ENCODE data around the gene NOP14.
"Not testable (repeated sequence)": the region's sequence is repeated elsewhere in the genome, so short reads cannot be mapped to it uniquely, and the experiment has no call there.

Gene NOP14

DNA sequence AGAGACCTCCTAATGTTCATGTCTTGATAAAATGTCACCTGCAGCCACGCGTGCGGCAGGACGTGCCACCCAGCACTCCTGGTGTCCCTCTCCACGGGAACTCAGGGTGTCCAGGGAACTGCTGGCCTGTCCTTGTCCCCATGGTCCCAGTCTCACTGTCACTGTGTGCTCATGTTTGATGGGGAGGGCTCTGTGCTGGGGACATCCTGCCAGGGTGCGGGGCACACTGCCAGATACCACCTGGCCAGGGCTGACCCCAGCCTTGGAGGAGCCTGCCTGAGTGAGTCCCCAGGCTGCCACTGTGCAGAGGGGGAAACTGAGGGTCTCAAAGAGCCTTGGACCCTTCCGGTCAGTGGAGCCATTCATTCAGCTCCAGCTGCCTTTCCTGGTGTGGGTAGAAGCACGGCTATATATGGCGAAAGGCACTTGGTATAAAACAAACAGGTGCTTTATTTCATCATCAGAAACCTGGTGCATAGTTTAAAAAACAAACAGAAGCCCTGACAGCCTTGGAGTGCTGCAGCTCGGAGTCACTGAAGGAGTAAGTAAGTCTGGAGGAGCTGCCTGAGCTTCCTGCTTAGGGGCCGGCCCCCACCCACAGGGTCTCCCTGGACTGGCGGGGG is 33.0 kb downstream of the NOP14 start:
- no peak for DNase-seq

DNA sequence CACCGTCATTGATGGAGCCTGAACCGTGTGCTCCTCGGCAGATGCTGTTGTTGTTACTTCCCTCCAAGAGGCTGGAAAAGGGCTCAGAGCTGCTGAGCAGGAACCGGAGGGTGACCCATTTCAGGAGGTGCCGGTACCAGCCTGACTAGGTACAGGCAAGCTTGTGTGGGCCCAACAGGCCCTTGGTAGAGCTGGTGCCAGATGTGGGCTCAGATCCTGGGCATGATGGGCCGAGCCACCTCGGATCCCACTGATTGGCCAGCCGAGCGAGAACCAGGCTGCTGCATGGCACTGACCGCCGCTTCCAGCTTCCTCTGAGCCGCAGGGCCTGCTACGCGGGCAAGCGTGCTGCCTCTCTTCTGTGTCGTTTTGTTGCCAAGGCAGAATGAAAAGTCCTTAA is 33.7 kb downstream of the NOP14 start:
- no peak for DNase-seq

DNA sequence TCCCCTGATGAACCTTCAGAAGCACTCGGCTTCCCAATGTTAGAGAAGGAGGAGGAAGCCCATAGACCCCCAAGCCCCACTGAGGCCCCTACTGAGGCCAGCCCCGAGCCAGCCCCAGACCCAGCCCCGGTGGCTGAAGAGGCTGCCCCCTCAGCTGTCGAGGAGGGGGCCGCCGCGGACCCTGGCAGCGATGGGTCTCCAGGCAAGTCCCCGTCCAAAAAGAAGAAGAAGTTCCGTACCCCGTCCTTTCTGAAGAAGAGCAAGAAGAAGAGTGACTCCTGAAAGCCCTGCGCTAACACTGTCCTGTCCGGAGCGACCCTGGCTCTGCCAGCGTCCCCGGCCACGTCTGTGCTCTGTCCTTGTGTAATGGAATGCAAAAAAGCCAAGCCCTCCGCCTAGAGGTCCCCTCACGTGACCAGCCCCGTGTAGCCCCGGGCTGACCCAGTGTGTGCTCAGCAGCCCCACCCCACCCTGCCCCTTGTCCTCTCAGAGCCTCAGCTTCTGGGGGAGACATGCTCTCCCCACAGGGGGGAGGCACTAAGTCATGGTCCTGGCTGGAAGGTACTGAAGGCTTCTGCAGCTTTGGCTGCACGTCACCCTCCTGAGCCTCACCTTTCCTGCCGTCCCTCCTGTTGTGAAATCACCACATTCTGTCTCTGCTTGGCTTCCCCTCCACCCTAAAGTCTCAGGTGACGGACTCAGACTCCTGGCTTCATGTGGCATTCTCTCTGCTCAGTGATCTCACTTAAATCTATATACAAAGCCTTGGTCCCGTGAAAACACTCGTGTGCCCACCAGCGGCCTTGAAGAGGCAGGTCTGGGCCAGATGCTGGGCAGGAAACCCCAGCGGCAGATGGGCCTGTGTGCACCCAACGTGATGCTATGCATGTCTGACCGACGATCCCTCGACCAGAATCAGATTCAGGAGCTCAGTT is 34.7 kb downstream of the NOP14 start:
- no peak for DNase-seq

DNA sequence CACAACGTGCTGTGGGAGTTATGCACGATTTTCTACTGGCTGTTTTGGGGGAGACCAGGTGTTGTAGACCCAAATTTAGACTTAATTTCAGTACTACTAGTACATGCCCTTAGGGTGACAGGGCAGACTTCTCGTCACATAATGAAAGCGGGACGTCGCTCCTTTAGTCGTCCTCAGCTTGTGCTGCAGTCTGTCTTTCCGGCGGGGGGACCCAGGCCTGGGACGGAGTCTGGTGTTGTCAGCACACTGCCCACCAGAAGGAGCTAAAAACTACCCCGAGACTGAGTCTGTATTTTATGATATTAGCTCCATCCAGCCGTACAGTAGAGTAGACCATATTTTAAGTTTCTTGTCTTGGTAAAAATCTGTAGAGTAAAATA is 35.5 kb downstream of the NOP14 start:
- no peak for DNase-seq

DNA sequence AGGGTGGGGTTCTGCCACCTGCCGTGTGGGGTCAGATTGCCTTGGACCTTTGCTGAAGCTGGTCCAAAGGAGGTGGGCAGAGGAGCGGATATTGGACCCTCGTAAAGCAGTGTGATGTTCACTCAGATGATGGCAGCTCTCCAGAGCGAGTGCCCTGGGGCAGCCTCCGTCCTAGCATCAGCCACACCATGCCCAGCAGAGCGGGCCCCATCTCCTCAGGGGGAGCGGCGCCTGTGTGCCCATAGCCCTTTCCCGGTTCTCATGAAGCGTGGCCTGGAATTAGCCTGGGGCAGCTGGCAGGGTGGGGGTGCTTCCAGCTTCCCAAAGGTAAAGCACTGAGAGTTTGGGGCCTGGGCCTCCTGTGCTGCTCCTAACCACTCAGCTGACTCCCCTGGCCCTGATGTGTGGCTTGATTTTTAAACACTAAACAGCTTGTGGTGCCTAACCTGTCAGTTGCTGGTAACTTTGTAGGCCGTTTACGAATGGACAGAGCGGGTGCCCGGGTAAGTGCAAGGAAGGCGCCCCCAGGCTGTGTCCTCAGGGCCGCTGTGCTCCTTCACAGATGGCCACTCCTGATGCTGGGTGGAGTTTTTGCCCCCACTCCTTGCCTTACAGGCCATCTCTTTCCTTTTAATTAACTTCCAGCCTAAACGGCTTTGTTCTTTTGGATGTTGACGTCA is 36.0 kb downstream of the NOP14 start:
- DNase-seq = no peak

DNA sequence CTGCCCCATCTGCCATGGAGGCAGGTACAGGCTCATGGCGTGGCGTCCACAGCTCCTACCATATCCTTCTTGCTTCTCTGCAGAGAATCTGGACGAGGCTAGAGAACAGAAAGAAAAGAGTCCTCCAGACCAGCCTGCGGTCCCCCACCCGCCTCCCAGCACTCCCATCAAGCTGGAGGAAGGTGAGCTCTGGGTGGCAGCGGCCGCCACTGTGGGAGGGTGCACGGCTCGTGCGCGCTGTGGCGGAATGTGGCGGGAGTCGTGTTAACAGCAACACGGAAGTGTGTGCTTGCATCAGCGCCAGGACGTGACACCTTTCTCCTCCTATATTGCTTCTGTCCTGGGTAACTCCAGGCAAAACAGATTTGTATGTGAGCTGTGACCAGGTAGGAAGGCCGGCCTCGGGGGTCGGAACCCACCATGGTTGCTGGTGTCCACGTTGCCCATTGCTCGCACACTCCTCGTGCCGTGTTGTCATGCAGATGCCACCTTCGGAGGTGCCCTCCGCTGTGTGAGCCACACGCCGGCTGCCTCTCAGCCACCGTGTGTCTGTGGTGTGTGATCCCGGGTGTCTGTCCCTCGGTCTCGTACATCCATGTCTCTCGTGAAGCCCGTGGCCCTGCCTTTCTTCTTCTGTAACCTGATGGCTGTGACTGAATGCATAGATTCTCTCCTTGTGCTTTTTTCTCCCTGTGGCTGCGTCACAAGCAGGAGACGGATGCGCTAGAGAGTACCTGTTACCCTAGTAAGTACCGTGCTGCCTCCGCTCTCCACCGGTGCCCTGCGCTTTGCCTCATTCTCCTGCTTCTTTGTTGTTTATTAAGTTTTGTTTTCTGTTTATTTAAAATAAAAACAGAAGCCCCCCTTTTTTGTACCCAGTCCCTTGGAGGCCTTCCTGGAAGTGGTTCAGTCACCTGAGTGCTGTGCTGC is 37.0 kb downstream of the NOP14 start:
- DNase-seq = no peak

DNA sequence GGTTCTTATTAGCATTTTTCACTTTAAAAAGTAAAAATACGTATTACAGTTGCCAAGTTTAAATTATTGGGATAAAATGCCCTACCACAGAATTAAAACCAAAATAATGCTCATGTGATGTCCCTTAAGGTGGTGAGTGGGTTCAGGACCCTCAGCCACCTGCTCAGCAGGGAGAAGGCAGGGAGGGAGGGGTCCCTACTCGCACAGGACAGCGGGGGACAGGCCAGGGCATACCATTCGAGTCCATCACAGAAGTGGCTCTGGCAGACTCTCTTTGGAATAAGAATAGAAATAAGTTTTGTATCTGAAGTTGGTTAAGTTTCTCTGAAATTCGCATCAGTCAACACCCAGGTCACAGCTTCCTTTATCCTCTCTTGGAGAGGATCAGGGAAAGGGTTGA is 37.7 kb downstream of the NOP14 start:
- no peak for DNase-seq

DNA sequence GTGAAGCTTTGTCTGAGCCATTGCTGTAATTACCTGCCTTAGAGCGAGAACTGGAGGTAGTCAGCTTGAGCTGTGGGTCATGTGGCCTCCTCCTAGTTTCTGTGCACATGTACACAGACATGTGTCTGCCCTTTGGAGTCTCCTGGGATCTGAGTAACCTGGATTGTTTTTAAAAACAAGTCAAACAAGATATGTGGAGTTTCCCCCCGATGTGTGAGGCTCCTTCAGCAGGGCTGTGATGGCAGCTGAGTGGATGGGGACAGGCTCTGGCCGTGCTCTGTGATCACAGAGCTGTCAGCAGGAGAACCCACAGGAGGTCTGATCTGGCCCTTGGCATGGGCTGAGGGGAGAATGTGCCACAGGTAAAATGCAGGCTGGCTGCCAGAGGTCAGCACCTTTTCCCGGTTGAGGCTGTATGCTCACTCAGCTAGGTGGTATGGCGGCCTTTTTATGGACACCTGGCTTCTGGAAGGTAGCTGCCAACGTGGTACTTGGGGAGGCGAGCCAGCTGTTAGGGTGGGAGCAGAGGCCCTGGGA is 38.4 kb downstream of the NOP14 start:
- no peak for DNase-seq

DNA sequence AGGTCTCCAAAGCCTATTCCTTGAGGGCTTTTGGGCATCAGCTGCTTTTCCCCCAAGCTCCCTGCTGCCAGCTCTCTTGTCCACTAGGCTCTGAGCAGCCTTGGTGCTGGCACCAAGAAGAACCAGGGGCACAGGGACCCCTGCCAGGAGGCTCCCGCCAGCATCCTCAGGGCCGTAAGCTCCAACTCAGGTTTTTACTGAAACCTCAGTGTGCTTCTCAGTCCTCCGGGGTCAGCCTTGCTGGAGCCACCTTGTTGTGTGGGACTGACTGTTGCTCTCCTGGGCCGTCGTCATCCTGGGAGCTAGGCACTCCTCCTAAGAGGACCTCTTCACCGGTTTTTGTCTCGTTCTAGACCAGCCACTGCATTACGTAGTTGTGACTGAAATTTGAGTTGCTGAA is 38.9 kb downstream of the NOP14 start:
- no peak for DNase-seq

DNA sequence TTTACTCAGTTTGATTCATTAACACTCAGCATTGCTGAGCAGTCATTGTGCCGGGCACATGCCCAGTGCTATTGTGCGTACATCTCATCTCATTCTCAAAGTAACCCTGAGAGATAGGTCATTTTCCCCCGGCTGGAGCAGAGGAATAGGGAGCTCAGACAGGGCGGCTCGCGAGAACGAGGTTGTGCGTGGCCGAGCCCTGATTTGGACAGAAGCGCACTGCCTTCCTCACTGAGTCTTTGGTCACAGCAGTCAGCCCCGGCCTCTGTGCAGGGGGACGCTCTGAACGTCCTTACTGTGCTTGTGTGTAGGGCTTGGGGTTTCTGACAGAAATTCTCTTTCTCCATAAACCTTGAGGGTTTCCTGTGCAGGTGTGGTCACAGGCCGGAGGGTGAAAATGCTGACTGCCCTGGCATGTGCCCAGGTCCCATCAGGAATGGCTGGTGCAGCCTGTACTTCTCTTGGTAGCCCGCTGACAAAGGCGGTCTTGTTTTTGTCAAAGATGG is 39.5 kb downstream of the NOP14 start:
- DNase-seq = no peak

DNA sequence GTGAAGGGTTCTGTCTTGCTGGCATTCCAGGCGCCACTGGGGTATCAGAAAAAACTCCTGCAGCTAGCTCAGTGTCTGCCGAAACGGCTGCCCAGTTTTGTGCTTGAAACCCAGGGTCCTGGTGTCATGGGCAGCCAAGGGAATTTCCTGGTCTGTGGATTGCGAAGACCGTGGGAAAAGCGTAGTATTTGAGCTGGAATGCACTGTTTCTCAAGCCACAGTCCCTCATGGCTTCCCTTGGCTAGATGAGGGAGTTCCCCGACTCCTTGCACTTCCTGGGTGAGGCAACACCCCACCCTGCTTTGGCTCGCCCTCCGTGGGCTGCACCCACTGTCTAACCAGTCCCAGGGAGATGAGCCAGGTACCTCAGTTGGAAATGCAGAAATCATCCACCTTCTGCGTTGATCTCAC is 40.1 kb downstream of the NOP14 start:
- DNase-seq = no peak

DNA sequence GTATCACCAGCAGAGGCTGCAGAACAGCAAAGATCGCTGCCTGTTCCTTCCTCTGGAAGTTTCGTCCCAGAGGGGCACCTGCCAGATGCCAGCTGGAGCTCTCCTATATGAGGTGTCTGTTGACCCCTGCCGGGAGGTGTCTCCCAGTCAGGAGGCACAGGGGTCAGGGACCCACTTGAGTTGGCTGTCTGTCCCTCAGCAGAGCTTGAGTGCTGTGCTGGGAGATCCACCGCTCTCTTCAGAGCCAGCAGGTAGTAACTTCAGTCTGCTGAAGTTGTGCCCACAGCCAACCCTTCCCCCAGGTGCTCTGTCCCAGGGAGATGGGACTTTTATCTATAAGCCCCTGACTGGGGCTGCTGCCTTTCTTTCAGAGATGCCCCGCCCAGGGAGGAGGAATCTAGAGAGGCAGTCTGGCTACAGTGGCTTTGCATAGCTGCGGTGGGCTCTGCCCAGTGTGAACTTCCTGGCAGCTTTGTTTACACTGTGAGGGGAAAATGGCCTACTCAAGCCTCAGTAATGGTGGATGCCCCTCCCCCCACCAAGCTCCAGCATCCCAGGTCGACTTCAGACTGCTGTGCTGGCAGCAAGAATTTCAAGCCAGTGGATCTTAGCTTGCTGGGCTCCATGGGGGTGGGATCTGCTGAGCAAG is 40.6 kb downstream of the NOP14 start:
- not testable (repeated sequence) for DNase-seq

DNA sequence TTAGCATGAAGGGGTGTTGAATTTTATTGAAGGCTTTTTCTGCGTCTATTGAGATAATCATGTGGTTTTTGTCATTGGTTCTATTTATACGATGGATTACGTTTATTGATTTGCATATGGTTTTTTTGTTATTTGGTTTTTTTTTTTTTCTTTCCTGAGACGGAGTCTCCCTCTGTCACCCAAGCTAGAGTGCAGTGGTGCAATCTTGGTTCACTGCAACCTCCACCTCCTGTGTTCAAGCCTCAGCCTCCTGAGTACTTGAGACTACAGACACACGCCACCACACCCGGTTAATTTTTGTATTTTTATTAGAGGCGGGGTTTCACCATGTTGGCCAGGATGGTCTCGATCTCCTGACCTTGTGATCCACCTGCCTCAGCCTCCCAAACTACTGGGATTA is 44.5 kb downstream of the NOP14 start:
- DNase-seq = not testable (repeated sequence)

DNA sequence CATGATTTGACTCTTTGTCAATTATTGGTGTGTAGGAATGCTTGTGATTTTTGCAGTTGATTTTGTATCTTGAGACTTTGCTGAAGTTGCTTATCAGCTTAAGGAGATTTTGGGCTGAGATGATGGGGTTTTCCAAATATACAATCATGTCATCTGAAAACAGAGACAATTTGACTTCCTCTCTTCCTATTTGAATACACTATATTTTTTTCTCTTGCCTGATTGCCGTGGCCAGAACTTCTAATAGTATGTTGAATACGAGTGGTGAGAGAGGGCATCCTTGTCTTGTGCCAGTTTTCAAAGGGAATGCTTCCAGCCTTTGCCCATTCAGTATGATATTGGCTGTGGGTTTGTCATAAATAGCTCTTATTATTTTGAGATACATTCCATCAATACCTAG is 44.9 kb downstream of the NOP14 start:
- DNase-seq = not testable (repeated sequence)

DNA sequence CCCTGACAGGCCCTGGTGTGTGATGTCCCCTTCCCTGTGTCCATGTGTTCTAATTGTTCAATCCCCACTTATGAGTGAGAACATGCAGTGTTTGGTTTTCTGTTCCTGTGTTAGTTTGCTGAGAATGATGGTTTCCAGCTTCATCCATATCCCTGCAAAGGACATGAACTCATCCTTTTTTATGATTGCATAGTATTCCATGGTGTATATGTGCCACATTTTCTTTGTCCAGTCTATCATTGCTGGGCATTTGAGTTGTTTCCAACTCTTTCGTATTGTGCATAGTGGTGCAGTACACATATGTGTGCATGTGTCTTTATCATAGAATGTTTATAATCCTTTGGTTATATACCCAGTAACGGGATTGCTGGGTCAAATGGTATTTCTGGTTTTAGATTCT is 46.5 kb downstream of the NOP14 start:
- not testable (repeated sequence) for DNase-seq

DNA sequence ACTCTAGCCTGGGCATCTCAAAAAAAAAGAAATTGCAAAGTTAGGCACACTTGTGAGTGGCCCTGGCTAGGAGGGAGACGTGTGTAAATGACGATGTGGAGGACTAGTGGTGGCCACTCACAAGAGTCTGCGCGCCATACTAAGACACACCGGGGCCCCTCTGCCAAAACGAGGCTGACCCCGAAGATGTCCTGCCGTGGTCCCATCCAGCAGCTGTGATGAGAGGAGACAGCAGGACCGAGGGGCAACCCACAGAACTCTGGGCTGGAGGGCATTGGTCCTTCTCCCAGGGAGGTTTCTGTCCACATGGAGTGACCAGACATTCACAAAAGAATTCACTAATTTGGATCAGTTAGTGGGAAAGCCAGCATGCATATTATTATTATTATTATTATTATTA is 47.4 kb downstream of the NOP14 start:
- no peak for DNase-seq

DNA sequence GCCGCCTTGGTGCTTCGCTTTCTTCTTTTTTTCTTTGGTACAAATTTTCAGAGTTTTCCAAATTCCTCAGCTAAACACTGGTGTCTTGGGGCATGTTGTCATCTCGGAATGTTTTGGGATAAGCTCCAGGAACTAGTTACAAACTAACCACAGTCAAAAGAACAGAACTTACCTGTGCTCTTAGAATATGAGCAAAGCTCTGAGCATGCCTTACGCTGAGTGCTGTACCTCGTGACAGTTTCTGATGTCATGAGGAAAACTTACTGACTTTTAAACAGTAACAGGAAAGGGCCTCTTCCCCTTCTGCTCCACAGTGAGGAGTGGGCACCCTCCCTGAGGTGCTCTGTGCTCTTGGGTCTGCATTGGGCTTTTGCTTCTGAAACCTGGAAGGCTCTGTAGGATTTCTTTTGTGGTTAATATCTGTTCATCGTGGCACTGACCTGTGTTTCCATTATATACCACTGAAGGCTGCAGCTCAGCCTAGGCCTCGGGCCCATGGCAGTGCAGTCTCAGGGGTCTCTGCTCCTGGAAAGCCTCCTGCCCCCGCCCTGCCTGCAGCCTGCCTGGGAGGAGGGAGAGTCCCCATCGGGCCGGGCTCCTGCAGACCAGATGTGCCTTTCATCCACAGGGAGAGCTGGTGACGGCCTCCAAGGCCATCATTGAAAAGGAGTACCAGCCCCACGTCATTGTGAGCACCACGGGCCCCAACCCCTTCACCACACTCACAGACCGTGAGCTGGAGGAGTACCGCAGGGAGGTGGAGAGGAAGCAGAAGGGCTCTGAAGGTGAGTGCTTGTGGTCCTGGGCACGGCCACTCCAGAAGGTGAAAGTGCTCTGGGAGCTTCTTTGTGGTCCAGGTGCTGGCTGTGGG is 48.7 kb downstream of the NOP14 start:
- no peak for DNase-seq

DNA sequence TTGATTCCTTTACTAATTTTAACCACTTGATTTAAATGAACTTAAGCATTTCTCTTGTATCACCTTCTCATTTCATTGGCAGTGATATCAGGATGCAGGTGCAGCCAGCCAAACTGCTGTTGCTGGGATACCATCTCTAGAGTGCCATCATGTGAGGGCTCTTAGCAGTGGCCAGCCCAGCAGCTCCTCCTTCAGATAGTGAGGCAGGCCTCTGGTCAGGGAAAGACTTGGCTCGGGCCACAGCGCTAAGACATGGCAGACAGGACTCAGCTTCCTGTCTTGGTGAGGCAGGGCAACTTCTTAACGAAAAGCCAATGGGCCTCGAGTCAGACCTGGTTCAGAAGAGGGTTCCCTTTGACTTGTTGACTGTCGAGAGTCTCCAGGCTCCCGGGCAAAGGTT is 50.0 kb downstream of the NOP14 start:
- no peak for DNase-seq

DNA sequence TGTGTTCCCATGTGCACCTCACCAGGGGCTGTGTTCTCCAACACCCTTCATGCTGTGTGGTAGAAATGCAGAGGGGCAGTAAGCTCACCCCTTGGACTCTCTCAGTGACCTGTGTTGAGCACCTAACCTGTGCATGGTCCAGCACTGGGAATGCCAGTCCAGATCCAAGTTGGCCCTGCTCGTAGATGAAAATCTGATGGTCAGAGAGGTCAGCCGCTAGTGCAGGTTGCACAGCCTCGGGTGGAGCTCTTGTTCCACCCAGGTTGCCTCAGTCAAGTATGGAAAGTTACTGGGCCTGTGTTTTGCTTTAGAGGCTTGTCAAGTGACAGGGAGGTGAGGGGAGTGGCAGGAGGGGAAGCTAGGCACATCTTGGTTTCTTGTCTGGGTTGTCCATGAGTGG is 51.3 kb downstream of the NOP14 start:
- DNase-seq = no peak

DNA sequence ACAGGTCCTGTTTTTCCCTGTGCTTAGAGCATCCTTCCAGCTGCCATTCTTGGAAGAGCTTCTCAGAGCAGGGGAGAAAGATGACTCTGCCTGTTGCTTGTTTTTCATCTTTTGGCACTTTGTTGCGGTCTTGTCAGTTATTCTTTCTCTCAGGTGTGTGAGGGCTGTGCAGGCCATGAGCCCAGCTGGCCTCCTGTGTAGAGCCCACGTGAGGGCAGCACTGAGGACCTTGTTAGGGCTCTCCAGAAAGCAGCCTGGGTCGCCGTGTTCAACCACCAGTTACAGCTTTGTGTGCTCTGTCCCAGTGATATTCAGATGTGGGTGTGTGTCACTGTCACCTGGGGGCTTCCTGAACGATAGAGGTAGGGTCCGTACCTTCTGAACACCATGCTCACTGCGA is 52.8 kb downstream of the NOP14 start:
- DNase-seq = no peak

DNA sequence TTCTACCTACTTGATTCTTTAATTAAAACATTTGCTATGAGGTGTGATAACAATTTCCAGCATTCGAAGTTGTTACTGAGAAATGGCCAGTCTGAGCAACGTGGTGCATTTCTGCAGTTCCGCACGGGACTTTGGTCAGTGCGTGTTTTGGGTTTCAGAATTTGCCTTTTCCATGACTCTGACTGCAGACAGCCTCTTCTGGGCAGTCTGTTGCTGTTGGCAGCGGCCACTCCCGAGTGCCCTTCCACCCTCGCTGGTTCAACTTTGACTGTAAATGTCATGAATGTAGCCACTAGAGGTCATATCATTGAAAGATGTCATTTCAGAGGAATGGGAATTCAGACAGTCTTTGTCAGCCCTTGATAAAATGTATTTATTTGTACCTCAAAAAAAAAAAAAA is 53.6 kb downstream of the NOP14 start:
- DNase-seq = no peak
